ENCODE data around the gene PARVB. TPM values are rescaled to one million over a fixed set of nuclear protein-coding genes. Genes with fewer than 3 reads are reported as not detected.

The PARVB gene
- total RNA-seq, 1 donor from 2014 or later: 94.6 TPM

DNA sequence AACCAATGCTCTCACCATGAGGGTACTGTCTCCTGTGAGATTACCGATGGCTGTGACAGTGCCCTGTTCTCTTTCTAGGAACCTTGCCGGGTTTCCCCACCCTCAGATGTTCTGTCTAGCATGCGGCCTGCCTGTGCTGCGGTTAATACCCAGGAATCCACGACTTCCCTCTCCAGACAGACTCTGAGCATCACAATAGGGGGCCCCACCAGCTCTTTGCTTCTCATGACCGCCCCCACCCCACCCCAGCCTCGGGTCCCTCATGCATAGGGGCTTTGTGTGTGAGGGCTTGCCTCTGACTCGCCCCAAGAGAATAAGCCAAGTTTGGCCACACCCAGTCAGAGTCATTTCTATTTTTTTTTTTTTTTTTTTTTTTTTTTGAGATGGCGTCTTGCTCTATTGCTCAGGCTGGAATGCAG is 166.9 kb downstream of the PARVB start:
- TF ChIP-seq, protein P1, sequence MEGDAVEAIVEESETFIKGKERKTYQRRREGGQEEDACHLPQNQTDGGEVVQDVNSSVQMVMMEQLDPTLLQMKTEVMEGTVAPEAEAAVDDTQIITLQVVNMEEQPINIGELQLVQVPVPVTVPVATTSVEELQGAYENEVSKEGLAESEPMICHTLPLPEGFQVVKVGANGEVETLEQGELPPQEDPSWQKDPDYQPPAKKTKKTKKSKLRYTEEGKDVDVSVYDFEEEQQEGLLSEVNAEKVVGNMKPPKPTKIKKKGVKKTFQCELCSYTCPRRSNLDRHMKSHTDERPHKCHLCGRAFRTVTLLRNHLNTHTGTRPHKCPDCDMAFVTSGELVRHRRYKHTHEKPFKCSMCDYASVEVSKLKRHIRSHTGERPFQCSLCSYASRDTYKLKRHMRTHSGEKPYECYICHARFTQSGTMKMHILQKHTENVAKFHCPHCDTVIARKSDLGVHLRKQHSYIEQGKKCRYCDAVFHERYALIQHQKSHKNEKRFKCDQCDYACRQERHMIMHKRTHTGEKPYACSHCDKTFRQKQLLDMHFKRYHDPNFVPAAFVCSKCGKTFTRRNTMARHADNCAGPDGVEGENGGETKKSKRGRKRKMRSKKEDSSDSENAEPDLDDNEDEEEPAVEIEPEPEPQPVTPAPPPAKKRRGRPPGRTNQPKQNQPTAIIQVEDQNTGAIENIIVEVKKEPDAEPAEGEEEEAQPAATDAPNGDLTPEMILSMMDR (IDR thresholded peaks at IDR 0.05; ENCODE audit: insufficient read depth, low read length, poor library complexity, severe bottlenecking): no peak
- DNase-seq (ENCODE audit: low read depth): no peak

DNA sequence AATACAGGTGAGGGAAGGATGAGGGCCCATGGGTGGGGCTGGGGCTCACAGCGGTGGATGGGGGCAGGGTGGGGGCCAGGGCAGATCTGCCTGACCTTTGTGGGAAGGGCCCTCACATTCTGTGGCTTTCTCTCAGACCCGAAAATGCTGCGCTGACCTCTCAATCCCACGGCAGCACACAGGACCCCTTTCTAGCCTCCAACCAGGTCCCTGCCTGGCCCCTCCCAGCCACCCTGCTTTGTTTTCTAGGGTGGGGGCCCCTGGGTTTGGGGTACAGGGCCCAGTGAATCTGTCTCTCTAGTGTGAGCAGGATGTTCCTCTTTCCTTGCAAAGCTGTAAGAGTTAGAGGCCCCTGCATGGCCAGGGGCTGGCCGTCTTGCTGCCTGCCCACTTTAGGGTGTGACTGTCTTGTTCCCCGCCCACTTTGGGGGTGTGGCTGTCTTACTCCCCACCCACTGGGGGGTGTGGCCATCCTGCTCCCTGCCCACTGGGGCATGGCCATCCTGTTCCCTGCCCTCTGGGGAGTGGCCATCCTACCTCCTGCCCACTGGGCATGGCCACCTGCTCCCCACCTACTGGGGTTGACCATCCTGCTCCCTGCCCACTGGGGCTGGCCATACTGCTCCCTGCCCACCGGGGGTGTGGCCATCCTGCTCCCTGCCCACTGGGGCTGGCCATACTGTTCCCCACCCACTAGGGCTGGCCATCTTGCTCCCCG is 168.2 kb downstream of the PARVB start:
- Histone ChIP-seq H3K27me3 (ENCODE audit: control insufficient read depth, insufficient read depth, low read length) (peaks cover 16% of the 10 kb centered on the region), H3K4me3 (ENCODE audit: low read depth, low read length) (no peak overlapping the region), H3K36me3 (ENCODE audit: control insufficient read depth, insufficient read depth, low read length) (no peaks in the 10 kb centered on the region)
- no peak for DNase-seq (ENCODE audit: low read depth)
- TF ChIP-seq, protein P1 (IDR thresholded peaks at IDR 0.05; ENCODE audit: insufficient read depth, low read length, poor library complexity, severe bottlenecking): no peak

More for the DNA sequence above, 166.9 kb downstream of the PARVB start:
- Histone ChIP-seq H3K4me3 (ENCODE audit: low read depth, low read length) (no peak overlapping the region), H3K36me3 (ENCODE audit: control insufficient read depth, insufficient read depth, low read length) (no peaks in the 10 kb centered on the region), H3K27me3 (ENCODE audit: control insufficient read depth, insufficient read depth, low read length) (peaks cover 14% of the 10 kb centered on the region)

DNA sequence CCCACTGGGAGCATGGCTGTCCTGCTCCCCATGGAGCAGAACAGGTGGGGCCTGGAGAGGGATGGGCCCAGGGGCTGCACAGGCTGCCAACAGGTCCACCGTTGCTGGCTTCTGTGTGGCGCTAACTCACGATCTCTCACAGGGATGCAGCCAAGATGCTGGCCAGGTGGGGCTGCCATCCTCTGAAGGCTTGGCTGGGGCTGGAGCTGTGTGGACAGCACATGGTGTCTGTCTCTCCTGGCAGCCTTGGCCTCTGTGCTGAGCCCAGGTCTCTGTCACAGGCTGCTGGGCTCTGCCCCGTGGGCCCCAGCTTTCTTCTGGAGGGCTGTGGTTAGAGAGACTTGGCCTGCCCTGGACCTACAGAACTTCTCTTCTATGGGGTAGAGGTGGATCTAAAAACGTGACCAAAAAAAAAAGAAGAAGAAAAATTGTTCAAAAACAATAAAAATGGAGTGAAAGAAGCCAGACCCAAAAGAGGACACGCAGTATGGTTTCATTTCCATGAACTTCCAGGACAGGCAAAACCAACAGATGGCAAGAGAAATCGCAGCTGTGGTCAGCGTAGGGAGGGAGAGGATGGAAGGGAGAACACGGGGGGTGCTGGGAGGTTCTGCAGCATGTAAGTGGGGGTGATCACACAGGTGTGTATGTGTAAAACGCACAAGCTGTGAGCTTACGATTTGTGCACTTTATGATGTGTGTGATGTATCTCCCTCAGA is 168.9 kb downstream of the PARVB start:
- no peak overlapping the region for H3K4me3 ChIP-seq (ENCODE audit: low read depth, low read length)
- DNase-seq (ENCODE audit: low read depth): no peak
- H3K36me3 ChIP-seq (ENCODE audit: control insufficient read depth, insufficient read depth, low read length): no peaks in the 10 kb centered on the region
- H3K27me3 ChIP-seq (ENCODE audit: control insufficient read depth, insufficient read depth, low read length): peaks cover 16% of the 10 kb centered on the region
- TF ChIP-seq, protein P1 (IDR thresholded peaks at IDR 0.05; ENCODE audit: insufficient read depth, low read length, poor library complexity, severe bottlenecking): no peak

DNA sequence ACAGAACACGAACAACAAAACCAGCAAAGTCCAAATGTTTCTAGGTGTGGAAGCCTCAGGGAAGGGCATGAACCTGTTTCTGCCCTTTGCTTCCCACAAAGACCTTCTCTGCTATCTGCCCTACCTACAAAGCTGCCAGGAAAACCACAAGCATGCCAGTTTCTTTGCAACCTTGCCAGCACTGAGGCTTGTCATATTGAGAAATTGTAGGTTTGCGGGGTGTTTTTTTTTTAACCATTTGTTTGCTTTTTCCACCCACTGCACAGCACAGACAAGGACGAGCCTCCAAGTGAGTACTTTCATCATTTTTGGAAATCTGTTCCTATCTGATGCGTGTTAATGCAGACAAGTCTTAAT is 169.4 kb downstream of the PARVB start:
- no peak for DNase-seq (ENCODE audit: low read depth)
- Histone ChIP-seq H3K4me3 (ENCODE audit: low read depth, low read length) (no peak overlapping the region), H3K27me3 (ENCODE audit: control insufficient read depth, insufficient read depth, low read length) (peaks cover 16% of the 10 kb centered on the region), H3K36me3 (ENCODE audit: control insufficient read depth, insufficient read depth, low read length) (no peaks in the 10 kb centered on the region)
- TF ChIP-seq, protein P1 (IDR thresholded peaks at IDR 0.05; ENCODE audit: insufficient read depth, low read length, poor library complexity, severe bottlenecking): no peak

DNA sequence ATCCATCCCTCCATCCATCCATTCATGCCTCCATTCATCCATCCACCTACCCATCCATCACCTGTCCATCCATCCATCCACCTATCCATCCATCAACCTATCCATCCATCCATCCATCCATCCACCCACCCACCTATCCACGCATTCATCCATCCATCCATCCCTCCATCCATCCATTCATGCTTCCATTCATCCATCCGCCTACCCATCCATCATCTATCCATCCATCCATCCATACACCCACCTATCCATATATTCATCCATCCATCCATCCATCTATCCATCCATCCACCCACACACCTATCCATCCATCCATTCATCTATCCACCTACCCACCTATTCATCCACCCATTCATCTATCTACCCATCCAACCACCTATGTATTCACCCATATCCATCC is 170.5 kb downstream of the PARVB start:
- no peak for DNase-seq (ENCODE audit: low read depth)
- H3K4me3 ChIP-seq (ENCODE audit: low read depth, low read length): no peak overlapping the region
- TF ChIP-seq, protein P1 (IDR thresholded peaks at IDR 0.05; ENCODE audit: insufficient read depth, low read length, poor library complexity, severe bottlenecking): no peak
- H3K27me3 ChIP-seq (ENCODE audit: control insufficient read depth, insufficient read depth, low read length): peaks cover 16% of the 10 kb centered on the region
- no peaks in the 10 kb centered on the region for H3K36me3 ChIP-seq (ENCODE audit: control insufficient read depth, insufficient read depth, low read length)
